Skeletal muscle tissue (tissue), 4 donors: ENCODE measurements around the gene KIF16B. TPM values are rescaled to one million over a fixed set of nuclear protein-coding genes. Genes with fewer than 3 reads are reported as not detected.

Experiments used
- H3K27ac ChIP-seq: one replicate; pipeline ENCODE4 v1.7.0; 2013; ENCODE audit warnings: mild to moderate bottlenecking, low read depth, low read length, inconsistent platforms
- H3K27me3 ChIP-seq, 3 donors: one replicate each; pipeline ENCODE4 v1.7.0; 2013; ENCODE audit warnings: low read length in 3 of 3; ENCODE audit not compliant: control insufficient read depth in 3 of 3, insufficient read depth in 3 of 3
- H3K36me3 ChIP-seq, 3 donors: one replicate each; pipeline ENCODE4 v1.7.0; 2013; ENCODE audit warnings: low read length in 3 of 3; ENCODE audit not compliant: control insufficient read depth in 3 of 3, insufficient read depth in 3 of 3
- H3K4me1 ChIP-seq, 3 donors: one replicate each; pipeline ENCODE4 v1.7.0; 2013; ENCODE audit warnings: low read length in 3 of 3, mild to moderate bottlenecking in 3 of 3; ENCODE audit not compliant: control insufficient read depth in 3 of 3, insufficient read depth in 3 of 3
- H3K4me3 ChIP-seq, 3 donors: one replicate each; pipeline ENCODE4 v1.7.0; 2013; ENCODE audit warnings: low read length in 3 of 3
- H3K9ac ChIP-seq, 3 donors: one replicate each; pipeline ENCODE4 v1.7.0; 2013; ENCODE audit warnings: low read length in 3 of 3, mild to moderate bottlenecking in 3 of 3, moderate library complexity in 2 of 3, low read depth in 1 of 3
- H3K9me3 ChIP-seq, 3 donors: one replicate each; pipeline ENCODE4 v1.7.0; 2013; ENCODE audit warnings: low read length in 3 of 3; ENCODE audit not compliant: control insufficient read depth in 3 of 3
- total RNA-seq: library from RNA; depleted of rRNA; stranded (reverse); fragments of >200 nt; gene quantifications from one replicate; pipeline ENCODE4 v1.2.3, GENCODE V29; 2014
- donor health status: Osteomylitis.

Gene KIF16B
- total RNA-seq, 1 donor from 2014 or later, result 42.8 TPM

DNA sequence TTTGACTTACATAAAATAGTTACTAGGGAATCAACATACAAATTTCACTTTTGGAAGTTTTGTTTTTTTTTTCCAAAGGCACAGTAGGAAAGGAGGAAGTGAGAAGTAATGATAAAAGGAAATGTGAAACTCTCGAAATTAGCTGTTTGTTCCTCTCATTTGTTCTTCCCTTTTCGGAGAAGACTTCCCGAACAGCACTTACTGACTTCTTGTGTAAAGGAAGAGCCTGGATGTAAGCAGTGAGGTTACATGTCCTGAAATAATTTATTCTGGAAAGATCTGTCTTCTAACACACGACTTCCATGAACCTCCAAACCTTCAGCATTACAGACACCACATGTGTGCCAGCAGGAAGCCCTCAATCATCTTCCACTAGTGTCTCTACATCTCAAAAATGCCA, 59.1 kb downstream of the KIF16B start:
- Histone ChIP-seq H3K9ac (no peak overlapping the region), H3K4me3 (no peak overlapping the region), H3K27ac (no peak overlapping the region), H3K4me1 (no peaks in the 10 kb centered on the region), H3K27me3 (no peaks in the 10 kb centered on the region), H3K36me3 (peaks cover 3 to 8% (median 7%) of the 10 kb centered on the region in 3 donors), H3K9me3 (no peaks in the 10 kb centered on the region)

DNA sequence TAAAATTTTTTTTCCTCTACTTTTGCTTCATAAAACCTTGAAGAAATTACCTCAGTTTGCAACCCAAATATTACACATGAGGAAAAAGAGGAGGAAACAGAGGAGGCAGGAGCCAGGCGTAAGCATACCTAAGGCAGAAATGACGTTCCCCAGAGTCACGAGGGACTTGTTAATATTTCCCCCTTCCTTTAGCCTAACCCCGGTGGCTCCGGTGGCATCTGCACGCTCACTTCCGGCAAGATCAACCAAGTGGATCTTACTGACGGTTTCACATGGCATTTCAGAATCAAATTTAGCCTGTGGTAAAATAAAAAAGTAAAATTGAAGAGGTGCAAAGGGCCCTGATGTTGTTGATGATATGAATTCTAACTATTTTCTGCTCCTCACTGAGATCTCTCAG, 67.4 kb downstream of the KIF16B start:
- H3K9ac ChIP-seq, result no peak overlapping the region
- no peak overlapping the region for H3K27ac ChIP-seq
- peaks cover 15 to 36% (median 29%) of the 10 kb centered on the region in 3 donors for H3K36me3 ChIP-seq
- H3K9me3 ChIP-seq, result no peaks in the 10 kb centered on the region
- H3K4me1 ChIP-seq, result no peaks in the 10 kb centered on the region
- no peak overlapping the region for H3K4me3 ChIP-seq
- H3K27me3 ChIP-seq, result no peaks in the 10 kb centered on the region

DNA sequence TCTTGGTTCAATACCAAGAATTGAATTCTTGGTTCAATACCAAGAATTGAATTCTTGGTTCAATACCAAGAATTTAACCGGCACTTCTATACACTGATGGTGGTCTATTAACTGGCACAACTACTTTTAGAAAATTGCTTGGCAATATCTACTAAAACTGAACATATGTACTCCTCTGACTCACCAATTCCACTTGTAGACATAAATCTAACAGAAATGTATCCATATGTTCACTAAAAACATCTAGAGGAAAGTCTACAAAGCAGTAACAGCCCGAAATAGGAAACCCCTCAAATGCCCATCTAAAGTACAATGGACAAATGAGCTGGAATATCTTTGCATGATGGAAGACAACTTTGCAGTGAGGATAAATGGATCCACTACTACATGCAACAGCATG, 71.9 kb downstream of the KIF16B start:
- Histone ChIP-seq H3K9me3 (no peaks in the 10 kb centered on the region), H3K4me1 (no peaks in the 10 kb centered on the region), H3K27me3 (no peaks in the 10 kb centered on the region), H3K9ac (no peak overlapping the region), H3K4me3 (no peak overlapping the region), H3K36me3 (peaks cover 3 to 22% (median 21%) of the 10 kb centered on the region in 3 donors), H3K27ac (no peak overlapping the region)

DNA sequence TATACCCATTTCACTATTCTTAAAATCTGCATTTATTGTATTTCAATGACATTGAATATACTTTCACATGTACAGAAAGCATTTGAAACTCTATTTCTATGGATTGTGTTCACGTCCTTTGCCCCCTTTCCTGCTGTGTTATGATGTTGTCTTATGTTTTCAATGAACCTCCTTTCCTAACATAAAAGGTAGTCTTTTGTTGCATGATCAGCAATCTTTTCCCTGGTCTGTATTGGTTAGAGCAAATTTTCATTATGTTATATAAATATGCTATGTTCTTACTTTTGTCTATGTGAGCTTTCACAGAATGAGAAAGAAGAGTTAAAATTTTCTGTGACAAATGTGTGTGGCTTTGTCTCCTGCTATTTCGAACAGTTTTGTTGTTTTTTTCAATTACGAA, 73.1 kb downstream of the KIF16B start:
- Histone ChIP-seq H3K36me3 (peaks cover 0 to 29% (median 13%) of the 10 kb centered on the region in 3 donors), H3K27ac (no peak overlapping the region), H3K4me1 (no peaks in the 10 kb centered on the region), H3K27me3 (no peaks in the 10 kb centered on the region), H3K4me3 (no peak overlapping the region), H3K9me3 (no peaks in the 10 kb centered on the region), H3K9ac (no peak overlapping the region)

DNA sequence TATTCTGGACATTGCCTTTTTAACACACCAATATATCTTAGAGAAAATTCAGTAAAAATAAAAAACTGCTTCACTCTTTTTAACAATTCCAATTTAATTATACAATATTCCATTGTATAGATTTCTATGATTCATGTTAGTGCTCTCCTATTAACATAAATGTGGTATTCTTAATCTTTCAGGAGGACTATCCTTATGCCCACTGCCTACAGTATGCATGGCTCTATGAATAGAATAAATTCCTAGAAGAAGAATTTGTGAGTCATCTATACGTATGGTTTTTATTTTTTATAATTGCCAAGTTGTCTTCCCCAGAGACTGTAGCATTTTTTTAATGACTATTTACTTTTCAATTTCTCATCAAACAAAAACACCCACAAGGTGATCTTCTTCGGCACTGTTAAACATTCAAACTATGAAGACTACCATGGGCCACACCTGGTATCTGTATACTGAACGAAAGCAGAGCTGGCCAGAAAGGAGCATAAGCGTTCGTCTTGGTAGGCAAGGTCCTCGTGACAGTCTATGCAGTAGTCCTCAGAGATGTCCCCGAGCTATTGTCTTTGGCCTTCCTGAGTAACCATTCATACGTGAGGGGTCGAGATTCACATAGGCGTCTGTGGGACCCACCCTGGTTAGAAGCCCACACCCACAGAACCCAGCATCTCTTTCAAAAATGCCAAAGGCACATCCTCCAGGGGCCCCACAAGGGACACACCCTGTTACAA, 74.6 kb downstream of the KIF16B start:
- Histone ChIP-seq H3K4me1 (no peaks in the 10 kb centered on the region), H3K4me3 (no peak overlapping the region), H3K36me3 (peaks cover 0 to 21% (median 5%) of the 10 kb centered on the region in 3 donors), H3K9me3 (no peaks in the 10 kb centered on the region), H3K27me3 (no peaks in the 10 kb centered on the region), H3K27ac (no peak overlapping the region), H3K9ac (no peak overlapping the region)

DNA sequence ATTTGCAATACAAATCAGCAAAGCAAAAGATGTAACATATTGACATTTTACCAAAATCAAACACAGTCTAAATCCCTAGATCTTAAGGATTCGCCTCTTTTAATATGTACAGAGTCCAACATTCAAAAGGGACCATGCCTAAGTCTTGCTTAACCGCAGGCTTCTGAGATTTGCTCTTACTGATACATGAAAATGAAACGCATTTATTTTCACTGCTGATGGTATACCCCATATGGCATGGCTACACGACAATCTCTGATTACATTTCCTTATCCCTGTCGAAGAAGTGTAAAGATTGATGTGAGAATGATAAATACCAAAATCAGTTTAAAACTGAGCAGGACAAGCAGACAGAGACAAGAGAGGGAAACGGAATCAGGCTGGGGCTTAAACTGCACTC, 75.4 kb downstream of the KIF16B start:
- Histone ChIP-seq H3K27me3 (no peaks in the 10 kb centered on the region), H3K4me1 (no peaks in the 10 kb centered on the region), H3K9ac (no peak overlapping the region), H3K27ac (no peak overlapping the region), H3K4me3 (no peak overlapping the region), H3K36me3 (peaks cover 0 to 18% (median 5%) of the 10 kb centered on the region in 3 donors), H3K9me3 (no peaks in the 10 kb centered on the region)

DNA sequence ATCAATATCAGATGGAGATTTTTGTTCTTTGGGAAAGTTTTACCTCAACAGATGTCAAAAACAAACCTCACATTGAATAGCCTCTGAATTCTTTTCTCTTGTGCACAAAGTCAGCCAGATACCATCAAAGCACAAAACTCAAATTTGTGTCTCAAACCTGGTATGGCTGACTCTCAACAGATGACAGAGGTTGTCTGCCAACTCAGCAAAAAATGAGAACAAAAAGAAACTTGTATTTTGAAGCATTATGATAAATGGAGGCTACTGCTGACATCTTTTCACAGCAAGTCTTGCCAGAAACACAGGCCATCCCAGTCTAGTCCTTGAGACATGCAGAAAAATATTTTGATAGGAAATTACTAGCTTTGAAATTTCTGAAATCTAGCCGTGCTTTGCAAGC, 79.8 kb downstream of the KIF16B start:
- Histone ChIP-seq H3K27me3 (no peaks in the 10 kb centered on the region), H3K4me1 (peaks cover under 1 to 8% (median 3%) of the 10 kb centered on the region in 3 donors), H3K9me3 (no peaks in the 10 kb centered on the region), H3K4me3 (no peak overlapping the region), H3K27ac (no peak overlapping the region), H3K36me3 (peaks cover 0 to 20% (median 5%) of the 10 kb centered on the region in 3 donors), H3K9ac (no peak overlapping the region)

DNA sequence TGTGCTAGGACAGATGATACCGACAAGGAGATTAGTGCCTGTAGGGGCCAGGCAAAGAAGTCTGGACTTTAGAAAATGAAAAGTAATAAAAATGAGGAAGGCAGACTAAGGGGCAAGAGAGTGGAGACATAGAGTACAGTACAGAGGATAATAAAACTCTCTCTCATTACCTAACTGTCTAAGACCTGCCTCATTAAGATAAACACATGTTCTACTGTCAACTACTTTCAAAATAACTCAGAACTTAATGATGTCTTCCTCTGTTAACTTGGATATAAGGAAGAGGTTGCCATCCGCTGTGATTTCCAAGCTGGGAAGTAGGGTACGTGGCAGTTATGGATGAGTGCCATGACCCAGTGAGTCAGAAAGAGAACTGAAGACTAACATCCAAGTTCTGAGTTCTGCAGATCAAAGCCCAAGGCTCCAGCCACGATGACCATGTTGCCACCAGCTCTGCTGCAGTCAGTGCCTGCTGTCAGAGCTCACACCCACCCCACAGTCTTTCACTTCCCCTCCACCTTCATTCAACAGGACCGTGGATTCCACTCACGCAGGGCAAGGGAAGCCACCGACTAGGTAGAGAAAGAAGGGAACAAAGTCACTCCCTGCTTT, 81.8 kb downstream of the KIF16B start:
- no peak overlapping the region for H3K9ac ChIP-seq

DNA sequence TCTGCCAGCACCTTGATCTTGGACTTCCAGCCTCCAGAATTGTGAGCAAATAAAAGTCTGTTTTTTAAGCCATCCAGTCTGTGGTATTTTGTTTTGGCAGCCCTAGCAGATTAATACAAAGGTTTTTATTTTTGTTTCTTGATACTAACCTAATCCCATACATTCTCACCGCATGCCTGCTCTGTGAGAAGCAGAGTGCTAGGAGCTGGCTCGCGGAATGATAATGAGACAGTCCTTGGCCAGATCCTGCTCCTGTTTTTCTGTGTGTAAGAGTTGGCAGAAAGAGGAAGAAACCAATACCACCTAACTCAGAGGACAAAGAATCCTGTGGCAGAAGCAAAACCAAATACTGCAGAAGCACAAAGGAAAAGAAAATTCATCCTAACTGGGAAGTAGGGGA, 82.6 kb downstream of the KIF16B start:
- H3K4me3 ChIP-seq, result no peak overlapping the region
- no peaks in the 10 kb centered on the region for H3K9me3 ChIP-seq
- H3K27ac ChIP-seq, result no peak overlapping the region
- no peak overlapping the region for H3K9ac ChIP-seq
- peaks cover 0 to 10% (median 0%) of the 10 kb centered on the region in 3 donors for H3K36me3 ChIP-seq
- no peaks in the 10 kb centered on the region for H3K27me3 ChIP-seq
- peaks cover 13 to 24% (median 22%) of the 10 kb centered on the region in 3 donors for H3K4me1 ChIP-seq

More for the DNA sequence above, 81.8 kb downstream of the KIF16B start:
- Histone ChIP-seq H3K27ac (no peak overlapping the region), H3K9me3 (no peaks in the 10 kb centered on the region), H3K27me3 (no peaks in the 10 kb centered on the region), H3K4me1 (peaks cover 13 to 19% (median 17%) of the 10 kb centered on the region in 3 donors), H3K36me3 (peaks cover 0 to 16% (median 0%) of the 10 kb centered on the region in 3 donors), H3K4me3 (no peak overlapping the region)

DNA sequence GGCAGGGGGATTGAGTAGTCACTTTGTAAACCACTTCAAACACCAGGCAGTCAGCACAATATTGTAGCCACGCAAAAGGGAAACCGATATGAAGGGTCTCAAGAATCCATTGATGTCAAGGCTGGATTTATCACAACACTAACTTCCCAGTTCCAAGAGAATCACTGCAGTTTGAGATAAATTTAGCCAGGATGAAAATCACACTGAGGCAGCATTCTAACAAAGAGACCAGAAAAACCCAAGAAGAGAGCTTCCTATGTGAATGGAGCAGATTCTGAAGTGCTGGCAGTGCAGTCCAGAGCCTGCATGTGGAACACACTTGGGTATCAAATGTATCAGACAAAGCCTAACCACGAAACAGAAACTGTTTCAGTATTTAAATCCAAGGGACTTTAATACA, 84.6 kb downstream of the KIF16B start:
- no peak overlapping the region for H3K9ac ChIP-seq
- H3K27ac ChIP-seq, result no peak overlapping the region
- no peak overlapping the region for H3K4me3 ChIP-seq
- H3K36me3 ChIP-seq, result peaks cover 0 to 8% (median 0%) of the 10 kb centered on the region in 3 donors
- no peaks in the 10 kb centered on the region for H3K9me3 ChIP-seq
- H3K4me1 ChIP-seq, result peaks cover 13 to 25% (median 24%) of the 10 kb centered on the region in 3 donors
- H3K27me3 ChIP-seq, result no peaks in the 10 kb centered on the region
